ENCODE measurements around the gene POU6F2.

DNA sequence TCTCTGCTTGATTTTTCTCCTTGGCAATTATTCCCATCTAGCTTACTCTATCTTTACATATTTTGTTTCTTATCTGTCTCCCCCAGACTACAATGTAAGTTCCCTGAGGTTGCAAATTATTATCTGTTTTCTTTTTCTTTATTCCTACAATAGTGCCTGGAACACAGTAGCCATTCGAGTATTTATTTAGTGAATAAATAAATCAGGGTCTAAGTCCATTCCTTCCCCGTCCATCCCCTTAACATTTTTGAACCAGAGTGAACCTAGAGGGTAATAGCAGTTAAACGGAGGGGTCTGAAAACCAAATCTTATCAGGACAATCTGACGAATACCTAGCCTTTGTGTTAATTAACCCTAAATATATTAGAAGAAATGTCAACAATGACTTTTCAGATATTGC, 335.7 kb downstream of the POU6F2 start:
- TF ChIP-seq POLR2A (IDR thresholded peaks at IDR 0.05), result no peak
- TF ChIP-seq, protein P1, sequence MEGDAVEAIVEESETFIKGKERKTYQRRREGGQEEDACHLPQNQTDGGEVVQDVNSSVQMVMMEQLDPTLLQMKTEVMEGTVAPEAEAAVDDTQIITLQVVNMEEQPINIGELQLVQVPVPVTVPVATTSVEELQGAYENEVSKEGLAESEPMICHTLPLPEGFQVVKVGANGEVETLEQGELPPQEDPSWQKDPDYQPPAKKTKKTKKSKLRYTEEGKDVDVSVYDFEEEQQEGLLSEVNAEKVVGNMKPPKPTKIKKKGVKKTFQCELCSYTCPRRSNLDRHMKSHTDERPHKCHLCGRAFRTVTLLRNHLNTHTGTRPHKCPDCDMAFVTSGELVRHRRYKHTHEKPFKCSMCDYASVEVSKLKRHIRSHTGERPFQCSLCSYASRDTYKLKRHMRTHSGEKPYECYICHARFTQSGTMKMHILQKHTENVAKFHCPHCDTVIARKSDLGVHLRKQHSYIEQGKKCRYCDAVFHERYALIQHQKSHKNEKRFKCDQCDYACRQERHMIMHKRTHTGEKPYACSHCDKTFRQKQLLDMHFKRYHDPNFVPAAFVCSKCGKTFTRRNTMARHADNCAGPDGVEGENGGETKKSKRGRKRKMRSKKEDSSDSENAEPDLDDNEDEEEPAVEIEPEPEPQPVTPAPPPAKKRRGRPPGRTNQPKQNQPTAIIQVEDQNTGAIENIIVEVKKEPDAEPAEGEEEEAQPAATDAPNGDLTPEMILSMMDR (IDR thresholded peaks at IDR 0.05), result no peak
